ENCODE measurements around the gene GPC4.

GRCh38 chrX:133389975-133390374, 25.3 kb downstream of the GPC4 start:
- TF ChIP-seq EZH2 (IDR thresholded peaks at IDR 0.05; ENCODE audit: borderline replicate concordance, low read length) = no peak
- no peak for TF ChIP-seq CTCF (IDR thresholded peaks at IDR 0.05; ENCODE audit: low read length)

Measured in OCI-LY1 (cell line).